ENCODE measurements around the gene BCAS1.

Gene BCAS1

DNA sequence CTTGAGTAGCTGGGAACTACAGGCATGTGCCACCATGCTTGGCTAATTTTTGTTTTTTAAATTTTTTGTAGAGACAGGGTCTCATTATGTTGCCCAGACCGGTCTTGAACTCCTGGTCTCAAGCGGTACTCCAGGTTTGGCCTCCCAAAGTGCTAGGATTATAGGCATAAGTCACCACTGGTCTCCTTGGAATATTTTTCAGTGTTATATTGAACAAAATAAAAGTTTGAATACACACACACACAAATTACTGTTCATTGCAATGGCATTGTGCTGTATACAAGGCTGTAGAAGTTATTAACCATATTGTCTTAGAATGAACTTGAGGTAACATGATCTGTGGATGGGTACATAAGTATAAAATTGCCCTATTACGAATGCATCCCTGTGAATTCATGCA, 166.1 kb downstream of the BCAS1 start:
- no peak for DNase-seq (ENCODE audit: low read depth in 3 of 3)

DNA sequence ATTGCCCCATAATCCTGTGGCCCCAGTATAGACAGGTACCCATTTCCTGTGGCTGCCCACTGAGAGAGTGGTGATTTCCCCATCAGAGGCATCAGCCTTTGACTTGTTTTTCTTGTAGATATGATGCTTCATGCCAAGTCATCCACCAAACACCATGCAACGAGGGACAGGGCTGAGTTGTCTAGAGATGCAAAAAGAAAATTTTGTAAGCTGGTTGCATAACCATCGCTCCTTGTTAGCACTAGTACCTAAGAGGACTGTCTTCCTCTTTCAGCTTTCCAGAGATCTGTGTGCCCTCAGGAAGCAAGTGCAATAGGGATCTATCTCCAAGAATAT, 166.8 kb downstream of the BCAS1 start:
- DNase-seq (ENCODE audit: low read depth in 3 of 3), result no peak

GRCh38 chr20:53902968-53903651, 167.3 kb downstream of the BCAS1 start:
- DNase-seq (ENCODE audit: low read depth in 3 of 3), result no peak

- DNase-seq (ENCODE audit: low read depth in 3 of 3), result no peak
Measured at GRCh38 chr20:53901497-53902096, 168.8 kb downstream of the BCAS1 start.

- DNase-seq (ENCODE audit: low read depth in 3 of 3), result no peak
Measured at GRCh38 chr20:53901064-53901463, 169.3 kb downstream of the BCAS1 start.

GRCh38 chr20:53900380-53900999, 169.9 kb downstream of the BCAS1 start:
- no peak for DNase-seq (ENCODE audit: low read depth in 3 of 3)

DNA sequence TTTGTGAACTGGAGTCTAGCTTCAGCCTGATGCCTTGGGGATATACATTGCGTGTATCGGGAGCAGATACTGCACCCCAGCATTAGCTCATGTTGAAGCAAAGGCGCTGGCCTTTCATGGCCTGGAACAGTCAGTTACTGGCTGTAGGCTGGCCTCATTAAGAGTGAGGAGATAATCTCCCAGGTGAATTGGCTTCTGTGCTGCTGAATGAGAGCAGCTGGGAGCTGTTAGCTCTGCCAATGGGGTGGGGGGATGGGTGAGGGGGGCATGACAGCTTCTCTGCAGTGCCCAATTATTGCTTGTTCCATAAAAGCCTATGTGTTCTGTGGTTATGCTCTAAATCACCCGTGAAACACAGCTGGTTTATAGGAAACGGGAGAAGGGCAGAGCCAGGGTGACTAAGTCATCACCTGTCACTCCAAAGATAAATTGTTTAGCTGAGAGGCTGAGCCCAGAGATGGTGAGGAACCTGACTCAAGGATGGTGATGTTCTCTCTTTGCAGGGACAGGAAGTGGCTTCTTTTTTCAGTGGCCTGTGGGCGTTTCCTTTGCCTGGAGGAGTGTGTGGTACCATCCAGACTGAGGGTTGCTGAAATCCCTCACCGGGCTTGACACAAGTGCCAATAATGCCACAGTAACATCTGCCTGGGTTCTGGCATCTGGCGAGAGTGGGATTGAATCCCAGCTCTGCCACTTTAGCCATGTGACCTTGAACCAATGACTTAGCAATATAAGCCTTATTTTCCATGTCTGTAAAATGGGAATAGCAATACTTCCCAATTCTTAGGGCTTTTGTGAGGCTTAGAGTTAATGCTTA, 170.8 kb downstream of the BCAS1 start:
- DNase-seq (ENCODE audit: low read depth in 3 of 3), result peak; percentile 52 to 80 (median 66)

DNA sequence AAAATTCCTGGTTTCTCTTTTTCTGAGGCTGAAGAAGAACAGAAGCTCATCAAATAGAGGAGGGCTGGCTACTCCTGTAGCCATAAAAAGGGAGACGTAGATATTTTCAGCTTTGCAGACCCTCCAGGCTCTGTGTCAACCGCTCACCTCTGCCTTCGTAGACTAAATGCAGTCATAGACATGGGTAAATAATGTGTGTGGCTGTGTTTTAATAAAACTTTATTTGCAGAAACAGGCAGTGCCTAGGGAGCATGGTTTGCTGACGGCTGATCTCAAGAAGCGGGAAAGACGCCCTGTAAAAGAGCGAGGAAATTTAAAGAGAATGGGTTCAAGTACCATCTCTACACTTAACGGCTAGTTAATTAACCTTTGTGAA, 171.8 kb downstream of the BCAS1 start:
- no peak for DNase-seq (ENCODE audit: low read depth in 3 of 3)

DNA sequence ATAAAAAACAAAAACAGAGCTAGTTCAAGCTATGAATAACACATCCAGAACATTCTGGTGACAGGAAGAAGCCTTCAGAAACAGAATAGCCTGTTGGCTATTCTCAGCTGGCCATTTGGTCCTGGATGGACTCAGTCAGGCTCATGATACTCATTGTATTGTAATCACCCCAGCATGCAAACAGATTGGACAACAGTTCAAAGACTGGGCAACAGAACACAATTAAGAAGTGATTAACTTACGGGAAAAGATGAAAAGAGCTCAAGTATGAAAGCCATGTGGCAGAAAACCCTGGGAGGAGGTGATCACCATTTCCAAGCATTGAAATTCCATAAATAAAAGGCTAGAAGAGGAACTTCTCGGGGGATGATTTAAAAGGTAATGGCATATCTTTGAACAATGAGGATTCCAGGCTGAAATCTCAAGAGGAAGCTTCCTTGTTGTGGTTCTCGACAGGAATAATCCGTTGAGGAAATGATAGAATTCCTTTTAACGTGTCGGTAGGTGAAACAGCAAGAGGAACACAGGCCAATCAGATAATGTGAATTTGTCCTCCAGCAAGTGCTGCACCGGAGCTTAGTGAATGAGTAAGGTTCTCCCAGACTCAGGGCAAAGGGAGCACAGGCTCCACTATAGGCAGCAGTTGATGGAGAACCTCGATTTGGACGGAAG, 172.4 kb downstream of the BCAS1 start:
- DNase-seq (ENCODE audit: low read depth in 3 of 3), result no peak

DNA sequence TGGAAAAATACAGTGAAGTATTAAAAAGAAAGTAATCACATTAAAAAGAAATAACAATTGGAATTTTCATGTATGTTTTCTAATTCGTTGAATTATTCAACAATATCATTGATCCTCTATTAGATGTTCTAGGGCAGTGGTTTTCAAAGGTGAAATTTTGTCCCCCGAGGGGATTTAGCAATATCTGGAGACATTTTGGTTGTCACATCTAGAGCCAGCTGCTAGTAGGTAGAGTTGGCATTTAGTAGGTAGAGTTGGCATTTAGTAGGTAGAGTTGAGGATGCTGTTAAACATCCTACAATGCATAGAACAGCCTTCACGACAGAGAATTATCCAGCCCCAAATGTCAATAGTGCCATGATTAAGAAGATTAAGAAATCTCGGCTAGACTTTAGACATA, 173.7 kb downstream of the BCAS1 start:
- no peak for DNase-seq (ENCODE audit: low read depth in 3 of 3)

- DNase-seq (ENCODE audit: low read depth in 3 of 3), result no peak
Measured at GRCh38 chr20:53896041-53896440, 174.4 kb downstream of the BCAS1 start.

GRCh38 chr20:53895385-53895755, 175.0 kb downstream of the BCAS1 start:
- DNase-seq (ENCODE audit: low read depth in 3 of 3), result no peak

GRCh38 chr20:53894707-53895384, 175.5 kb downstream of the BCAS1 start:
- no peak for DNase-seq (ENCODE audit: low read depth in 3 of 3)

Data from stimulated activated CD4-positive, alpha-beta T cell treated with anti-CD3 and anti-CD28 coated beads, TNF-alpha, amount 100 ng/mL, for 48 hours (primary cell).